Epithelial cell of proximal tubule (primary cell): ENCODE data around the gene SCEL. TPM values are rescaled to one million over a fixed set of nuclear protein-coding genes. Genes with fewer than 3 reads are reported as not detected.
"Not testable (repeated sequence)": the region's sequence is repeated elsewhere in the genome, so short reads cannot be mapped to it uniquely, and the experiment has no call there.

ENCODE experiments used
- DNase-seq: peaks from one replicate; pipeline ENCODE4 v3.0.0-alpha.2; 2011; ENCODE audit warnings: low read depth
- H3K4me3 ChIP-seq: 2 replicates; pipeline ENCODE4 v1.5.1; 2011; ENCODE audit warnings: low read depth, mild to moderate bottlenecking, low read length
- total RNA-seq: library from RNA; depleted of rRNA; stranded (reverse); fragments of >200 nt; gene quantifications from 2 replicates; pipeline ENCODE4 v1.2.3, GENCODE V29; 2015
- TF ChIP-seq, protein P1 (sequence below): conservative IDR thresholded peaks from 2 replicates; pipeline ENCODE4 v1.5.1; 2012; ENCODE audit warnings: low read depth, mild to moderate bottlenecking, low read length

Gene SCEL
- total RNA-seq, 1 donor from 2014 or later: 8.5 TPM

DNA sequence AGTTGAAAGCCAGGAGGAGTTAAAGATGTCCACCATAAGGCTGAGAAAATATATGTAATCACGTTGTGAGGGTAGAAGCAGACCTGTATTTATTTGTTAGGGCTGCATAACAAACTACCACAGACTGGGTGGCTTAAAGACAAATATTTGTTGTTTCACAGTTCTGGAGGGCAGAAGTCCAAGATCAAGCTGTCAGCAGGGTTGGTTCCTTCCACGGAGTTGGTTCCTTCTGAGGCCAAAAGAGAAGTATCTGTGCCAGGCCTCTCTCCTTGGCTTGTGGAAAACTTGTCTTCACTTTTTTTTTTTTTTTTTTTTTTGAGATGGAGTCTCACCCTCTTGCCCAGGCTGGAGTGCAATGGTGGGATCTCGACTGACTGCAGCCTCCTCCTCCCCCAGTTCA lies 88.3 kb downstream of the SCEL start:
- H3K4me3 ChIP-seq: no peak overlapping the region
- DNase-seq: no peak
- TF ChIP-seq, protein P1, sequence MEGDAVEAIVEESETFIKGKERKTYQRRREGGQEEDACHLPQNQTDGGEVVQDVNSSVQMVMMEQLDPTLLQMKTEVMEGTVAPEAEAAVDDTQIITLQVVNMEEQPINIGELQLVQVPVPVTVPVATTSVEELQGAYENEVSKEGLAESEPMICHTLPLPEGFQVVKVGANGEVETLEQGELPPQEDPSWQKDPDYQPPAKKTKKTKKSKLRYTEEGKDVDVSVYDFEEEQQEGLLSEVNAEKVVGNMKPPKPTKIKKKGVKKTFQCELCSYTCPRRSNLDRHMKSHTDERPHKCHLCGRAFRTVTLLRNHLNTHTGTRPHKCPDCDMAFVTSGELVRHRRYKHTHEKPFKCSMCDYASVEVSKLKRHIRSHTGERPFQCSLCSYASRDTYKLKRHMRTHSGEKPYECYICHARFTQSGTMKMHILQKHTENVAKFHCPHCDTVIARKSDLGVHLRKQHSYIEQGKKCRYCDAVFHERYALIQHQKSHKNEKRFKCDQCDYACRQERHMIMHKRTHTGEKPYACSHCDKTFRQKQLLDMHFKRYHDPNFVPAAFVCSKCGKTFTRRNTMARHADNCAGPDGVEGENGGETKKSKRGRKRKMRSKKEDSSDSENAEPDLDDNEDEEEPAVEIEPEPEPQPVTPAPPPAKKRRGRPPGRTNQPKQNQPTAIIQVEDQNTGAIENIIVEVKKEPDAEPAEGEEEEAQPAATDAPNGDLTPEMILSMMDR: no peak

DNA sequence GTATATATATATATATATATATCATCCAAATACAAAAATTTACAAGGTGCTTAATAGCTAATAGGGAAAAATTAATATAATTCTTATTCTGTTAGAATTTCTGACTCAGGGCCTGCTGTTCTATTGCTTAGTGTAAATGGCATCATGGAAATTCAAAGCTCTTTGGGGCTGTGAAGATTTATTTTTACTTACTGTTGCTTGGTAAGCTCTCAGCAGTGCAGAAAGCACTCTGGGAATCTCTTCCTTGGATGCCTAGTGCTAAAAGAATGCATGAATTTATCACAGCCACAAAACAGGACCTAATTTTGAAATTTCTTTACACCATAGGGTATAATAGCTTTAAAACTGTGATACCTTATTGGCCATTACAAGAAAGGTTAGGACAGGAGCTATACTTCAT lies 92.7 kb downstream of the SCEL start:
- no peak for DNase-seq
- no peak overlapping the region for H3K4me3 ChIP-seq
- TF ChIP-seq, protein P1: no peak

DNA sequence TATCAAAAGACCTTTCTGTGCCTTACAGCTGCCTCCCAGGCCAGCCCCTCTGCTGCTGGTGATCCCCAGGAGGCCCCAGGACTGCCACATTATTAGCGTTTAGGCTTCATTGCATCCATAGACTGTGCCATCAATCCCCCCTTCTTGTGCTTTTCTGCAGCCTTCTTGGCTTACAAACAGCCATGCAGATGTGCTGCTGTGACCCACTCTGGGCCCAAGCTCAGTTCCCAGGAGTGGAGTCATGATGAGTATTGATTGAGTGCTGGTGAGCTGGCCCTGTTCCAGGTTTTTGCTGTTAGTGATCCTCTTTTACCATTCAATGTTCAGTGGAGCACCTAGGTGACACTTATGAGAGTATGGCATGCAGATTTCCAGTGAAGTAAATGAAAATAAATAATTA lies 102.1 kb downstream of the SCEL start:
- no peak for DNase-seq
- TF ChIP-seq, protein P1: no peak
- no peak overlapping the region for H3K4me3 ChIP-seq

DNA sequence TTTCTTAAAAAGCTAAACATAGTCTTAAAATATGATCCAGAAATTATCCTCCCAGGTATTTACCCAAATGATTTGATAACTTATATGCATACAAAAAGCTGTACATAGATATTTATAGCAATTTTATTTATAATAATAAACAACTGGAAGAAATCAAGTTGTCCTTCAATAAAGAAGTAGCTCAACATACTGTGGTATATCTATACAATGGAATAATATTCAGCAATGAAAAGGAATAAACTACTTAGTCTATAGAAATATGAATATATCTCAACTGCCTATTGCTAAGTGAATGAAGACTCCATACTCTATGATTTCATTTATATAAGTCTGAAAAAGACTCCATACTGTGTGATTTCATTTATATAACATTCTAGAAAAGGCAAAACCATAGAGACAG lies 114.9 kb downstream of the SCEL start:
- H3K4me3 ChIP-seq: no peak overlapping the region
- TF ChIP-seq, protein P1: no peak

GRCh38 chr13:77653301-77653700 lies 117.8 kb downstream of the SCEL start:
- TF ChIP-seq, protein P1: no peak
- no peak for DNase-seq
- no peak overlapping the region for H3K4me3 ChIP-seq

More for the DNA sequence above, 114.9 kb downstream of the SCEL start:
- DNase-seq: no peak

GRCh38 chr13:77660016-77660415 lies 124.5 kb downstream of the SCEL start:
- not testable (repeated sequence) for DNase-seq, H3K4me3 ChIP-seq

- DNase-seq: no peak
- TF ChIP-seq, protein P1: no peak
- no peak overlapping the region for H3K4me3 ChIP-seq
These were observed 125.3 kb downstream of the SCEL start for GRCh38 chr13:77660841-77661250.

DNA sequence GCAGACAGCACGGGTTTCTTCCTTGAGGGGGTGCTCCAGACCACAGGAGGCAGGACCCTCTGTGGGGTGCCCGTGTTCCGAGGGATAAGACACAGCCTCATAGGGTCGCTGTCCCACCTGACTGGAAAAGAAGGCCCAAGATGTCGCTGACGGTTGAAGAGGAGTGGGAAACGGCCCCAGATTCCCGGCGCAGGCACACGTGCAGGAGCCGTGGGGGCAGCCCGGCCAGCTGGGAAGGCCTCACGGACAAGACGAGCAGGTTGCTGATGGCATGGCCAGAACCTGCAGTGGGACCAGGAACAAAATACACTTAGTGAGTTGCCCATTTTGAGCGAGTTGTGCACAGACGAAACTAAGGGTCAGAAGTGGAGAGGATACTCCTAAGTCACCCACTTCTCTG lies 126.8 kb downstream of the SCEL start:
- H3K4me3 ChIP-seq, DNase-seq: not testable (repeated sequence)

DNA sequence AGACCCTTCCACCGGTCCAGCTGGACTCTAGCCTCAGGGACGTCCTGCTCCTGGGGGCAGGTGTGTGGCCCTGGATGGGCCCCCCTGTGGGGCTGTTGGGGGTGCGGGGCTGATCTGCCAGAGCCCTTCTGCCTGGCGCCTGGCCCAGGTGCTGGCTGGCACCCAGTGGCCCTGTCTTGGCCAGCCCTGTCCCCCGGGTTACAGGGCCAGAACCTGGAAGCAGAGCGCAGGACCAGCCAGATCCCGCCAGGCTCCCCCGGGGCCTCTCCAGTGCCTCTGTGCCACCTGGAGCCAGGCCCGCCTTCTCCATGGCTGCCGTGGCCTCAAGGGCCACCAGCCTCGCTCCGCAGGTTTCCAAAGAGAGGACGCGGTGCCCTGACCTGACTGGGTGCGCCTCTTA lies 127.3 kb downstream of the SCEL start:
- not testable (repeated sequence) for DNase-seq, H3K4me3 ChIP-seq
